ENCODE results near the gene CLEC1A.
"Not testable (repeated sequence)": the region's sequence is repeated elsewhere in the genome, so short reads cannot be mapped to it uniquely, and the experiment has no call there.

The CLEC1A gene

GRCh38 chr12:10031321-10031720 lies 67.5 kb downstream of the CLEC1A start:
- no peak for TF ChIP-seq CTCF (IDR thresholded peaks at IDR 0.05; ENCODE audit: low read depth, low read length)
- peak overlapping the region; percentile 19; the same call in 1 of the 2 replicates for H3K4me3 ChIP-seq (ENCODE audit: low read depth, low read length)

DNA sequence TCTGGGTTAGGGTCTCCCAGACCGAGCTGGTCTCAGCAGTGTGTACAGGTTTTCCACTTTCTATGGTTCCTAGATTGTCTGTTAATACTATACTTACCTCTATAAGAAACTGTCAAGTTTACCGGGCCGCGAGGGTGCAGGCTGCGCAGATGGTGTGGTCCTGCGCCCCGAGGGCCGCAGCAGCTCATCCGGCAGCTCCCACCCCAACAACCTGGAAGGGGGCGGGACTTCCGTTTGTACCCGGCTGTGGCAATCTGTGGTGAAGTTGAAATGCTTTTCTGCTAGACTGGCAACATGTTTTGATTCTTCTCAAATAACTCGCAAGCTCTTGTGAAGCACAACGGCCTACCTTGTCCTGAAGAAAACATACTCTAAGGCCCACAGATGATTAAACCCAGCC lies 68.3 kb downstream of the CLEC1A start, which contains the start of gene CLEC9A:
Gene CLEC9A (plus strand): TSS at position 237 of the 400 bp plus-strand sequence. CDS start 22,006 bp downstream, outside the sequence.
- TF ChIP-seq CTCF (IDR thresholded peaks at IDR 0.05; ENCODE audit: low read depth, low read length), result no peak
- H3K4me3 ChIP-seq (ENCODE audit: low read depth, low read length), result peak within 1 kb of the TSS; percentile 19; the same call in 1 of the 2 replicates

- no peak overlapping the region for H3K4me3 ChIP-seq (ENCODE audit: low read depth, low read length)
- TF ChIP-seq CTCF (IDR thresholded peaks at IDR 0.05; ENCODE audit: low read depth, low read length), result no peak
Measured at GRCh38 chr12:10027721-10028120, 71.1 kb downstream of the CLEC1A start.

GRCh38 chr12:10027311-10027710 lies 71.5 kb downstream of the CLEC1A start:
- no peak overlapping the region for H3K4me3 ChIP-seq (ENCODE audit: low read depth, low read length)
- TF ChIP-seq CTCF (IDR thresholded peaks at IDR 0.05; ENCODE audit: low read depth, low read length), result no peak

DNA sequence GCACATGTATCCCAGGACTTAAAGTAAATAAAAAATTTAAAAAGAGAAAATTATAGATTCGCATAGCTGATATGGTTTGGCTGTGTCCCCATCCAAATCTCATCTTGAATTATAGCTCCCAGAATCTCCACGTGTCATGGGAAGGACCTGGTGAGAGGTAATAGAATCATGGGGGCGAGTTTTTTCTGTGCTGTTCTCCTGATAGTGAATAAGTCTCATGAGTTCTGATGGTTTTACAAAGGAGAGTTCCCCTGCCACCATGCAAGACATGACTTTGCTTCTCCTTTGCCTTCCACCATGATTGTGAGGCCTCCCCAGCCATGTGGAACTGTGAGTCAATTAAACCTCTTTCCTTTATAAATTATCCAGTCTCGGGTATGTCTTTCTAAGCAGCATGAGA lies 72.1 kb downstream of the CLEC1A start:
- H3K4me3 ChIP-seq (ENCODE audit: low read depth, low read length), result not testable (repeated sequence)

GRCh38 chr12:10025236-10025635 lies 73.5 kb downstream of the CLEC1A start:
- TF ChIP-seq CTCF (IDR thresholded peaks at IDR 0.05; ENCODE audit: low read depth, low read length), result no peak
- H3K4me3 ChIP-seq (ENCODE audit: low read depth, low read length), result no peak overlapping the region

DNA sequence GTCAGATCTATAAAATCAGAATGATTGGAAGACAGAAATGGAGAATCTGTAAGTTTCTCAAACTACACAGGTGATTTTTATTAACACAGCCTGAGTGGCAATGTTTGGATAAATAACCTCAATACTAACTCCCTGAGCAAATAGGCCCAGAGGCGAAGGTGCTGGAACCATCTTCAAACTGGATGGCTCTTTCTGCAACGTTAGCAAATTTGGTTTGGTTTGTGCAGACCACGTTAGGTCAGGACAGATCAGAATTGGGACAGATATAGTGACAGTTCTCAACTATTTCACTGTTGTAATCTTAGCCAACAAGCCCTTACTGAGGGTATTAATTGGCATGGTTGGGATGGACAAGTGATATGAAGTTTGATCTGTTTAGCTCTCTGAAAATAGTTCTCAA lies 77.4 kb downstream of the CLEC1A start:
- no peak overlapping the region for H3K4me3 ChIP-seq (ENCODE audit: low read depth, low read length)

More for the DNA sequence above, 77.4 kb downstream of the CLEC1A start:
- TF ChIP-seq CTCF (IDR thresholded peaks at IDR 0.05; ENCODE audit: low read depth, low read length), result no peak

Data from WI38 (cell line).